Measurements from ENCODE around the gene FAR1. TPM values are rescaled to one million over a fixed set of nuclear protein-coding genes. Genes with fewer than 3 reads are reported as not detected.
"Not testable (repeated sequence)": the region's sequence is repeated elsewhere in the genome, so short reads cannot be mapped to it uniquely, and the experiment has no call there.

FAR1 gene
- total and polyA plus RNA-seq, 12 donors = 13.7 to 51.0 (median 37.9) TPM

DNA sequence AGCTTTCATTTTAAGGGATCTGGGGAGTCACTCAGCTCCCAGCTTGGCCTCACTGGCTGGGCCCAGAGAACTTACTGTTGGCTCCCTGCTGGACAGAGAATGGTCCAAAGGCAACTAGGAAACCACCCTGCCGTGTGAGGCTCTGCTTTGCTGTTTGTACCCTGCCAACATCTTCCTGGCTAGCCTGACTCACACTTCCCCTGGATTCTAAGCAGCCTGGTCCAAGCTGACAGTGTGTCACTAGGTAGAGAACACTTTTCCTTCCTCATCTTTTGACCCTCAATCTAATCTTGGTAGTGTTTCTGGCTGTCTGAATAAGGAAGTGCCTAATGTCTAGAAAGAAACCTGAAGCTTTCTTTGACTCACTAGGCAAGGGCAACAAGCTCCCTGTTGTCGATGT, 76.7 kb downstream of the FAR1 start:
- Histone ChIP-seq H3K27ac (no peak overlapping the region), H3K4me3 (no peak overlapping the region), H3K4me1 (replicated peaks in 1 of 2) (no peaks in the 10 kb centered on the region), H3K36me3 (replicated peaks in 1 of 2) (no peaks in the 10 kb centered on the region), H3K27me3 (no peaks in the 10 kb centered on the region), H3K9me3 (replicated peaks in 1 of 3) (no peaks in the 10 kb centered on the region)
- 55 to 67% (median 63%) methylated on average over 2 of the region's 2 CpGs for WGBS, 4 donors
- peak in 1 of 7 donors; percentile 4 for DNase-seq
- intact Hi-C loops (cut with DNase I) = no loop called here
- no peak for TF ChIP-seq POLR2A (IDR thresholded peaks at IDR 0.05)
- TF ChIP-seq, protein P1, sequence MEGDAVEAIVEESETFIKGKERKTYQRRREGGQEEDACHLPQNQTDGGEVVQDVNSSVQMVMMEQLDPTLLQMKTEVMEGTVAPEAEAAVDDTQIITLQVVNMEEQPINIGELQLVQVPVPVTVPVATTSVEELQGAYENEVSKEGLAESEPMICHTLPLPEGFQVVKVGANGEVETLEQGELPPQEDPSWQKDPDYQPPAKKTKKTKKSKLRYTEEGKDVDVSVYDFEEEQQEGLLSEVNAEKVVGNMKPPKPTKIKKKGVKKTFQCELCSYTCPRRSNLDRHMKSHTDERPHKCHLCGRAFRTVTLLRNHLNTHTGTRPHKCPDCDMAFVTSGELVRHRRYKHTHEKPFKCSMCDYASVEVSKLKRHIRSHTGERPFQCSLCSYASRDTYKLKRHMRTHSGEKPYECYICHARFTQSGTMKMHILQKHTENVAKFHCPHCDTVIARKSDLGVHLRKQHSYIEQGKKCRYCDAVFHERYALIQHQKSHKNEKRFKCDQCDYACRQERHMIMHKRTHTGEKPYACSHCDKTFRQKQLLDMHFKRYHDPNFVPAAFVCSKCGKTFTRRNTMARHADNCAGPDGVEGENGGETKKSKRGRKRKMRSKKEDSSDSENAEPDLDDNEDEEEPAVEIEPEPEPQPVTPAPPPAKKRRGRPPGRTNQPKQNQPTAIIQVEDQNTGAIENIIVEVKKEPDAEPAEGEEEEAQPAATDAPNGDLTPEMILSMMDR (IDR thresholded peaks at IDR 0.05) = no peak

- intact Hi-C loops (cut with DNase I); H3K9me3 ChIP-seq (replicated peaks in 1 of 3); H3K27me3 ChIP-seq; H3K36me3 ChIP-seq (replicated peaks in 1 of 2); H3K4me3 ChIP-seq; H3K27ac ChIP-seq; DNase-seq; H3K4me1 ChIP-seq (replicated peaks in 1 of 2): not testable (repeated sequence)
- 70 to 83% (median 79%) methylated on average over 5 of the region's 5 CpGs for whole genome bisulfite sequencing, 4 donors
Measured at GRCh38 chr11:13753316-13753715, 84.8 kb downstream of the FAR1 start.

GRCh38 chr11:13759050-13759449, 90.6 kb downstream of the FAR1 start:
- Histone ChIP-seq H3K9me3 (replicated peaks in 1 of 3) (no peaks in the 10 kb centered on the region), H3K36me3 (replicated peaks in 1 of 2) (no peaks in the 10 kb centered on the region), H3K4me1 (replicated peaks in 1 of 2) (no peaks in the 10 kb centered on the region), H3K27ac (no peak overlapping the region), H3K27me3 (no peaks in the 10 kb centered on the region), H3K4me3 (no peak overlapping the region)
- WGBS, 4 donors = 87 to 97% (median 88%) methylated on average over 9 of the region's 9 CpGs
- DNase-seq = no peak
- TF ChIP-seq, protein P1 (IDR thresholded peaks at IDR 0.05) = no peak
- no peak for TF ChIP-seq POLR2A (IDR thresholded peaks at IDR 0.05)
- intact Hi-C loops (cut with DNase I) = no loop called here

DNA sequence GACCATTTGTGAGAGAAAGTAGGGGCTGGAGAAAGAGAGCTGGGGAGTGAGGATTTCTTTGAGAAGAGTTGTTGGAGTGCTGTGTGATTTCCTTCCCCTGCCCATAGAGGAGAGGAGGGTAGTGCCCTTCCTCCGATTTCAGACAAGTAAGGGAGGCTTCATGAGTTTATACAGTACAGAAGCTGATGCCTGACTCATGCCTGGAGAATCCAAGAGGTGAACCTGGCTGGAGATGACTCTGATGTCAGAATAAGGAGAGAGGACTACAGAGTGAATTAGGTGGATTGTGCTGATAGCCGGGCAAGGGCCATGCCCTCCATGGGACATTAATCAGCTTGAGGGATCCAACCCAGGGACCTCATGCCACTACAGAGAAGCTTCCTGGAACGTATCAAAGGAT, 91.6 kb downstream of the FAR1 start:
- DNase-seq = no peak
- WGBS, 4 donors = 45 to 87% (median 68%) methylated on average over 3 of the region's 3 CpGs

GRCh38 chr11:13761250-13761649, 92.8 kb downstream of the FAR1 start:
- Histone ChIP-seq H3K36me3 (replicated peaks in 1 of 2) (no peaks in the 10 kb centered on the region), H3K4me3 (no peak overlapping the region), H3K27ac (no peak overlapping the region), H3K27me3 (no peaks in the 10 kb centered on the region), H3K9me3 (replicated peaks in 1 of 3) (no peaks in the 10 kb centered on the region), H3K4me1 (replicated peaks in 1 of 2) (no peaks in the 10 kb centered on the region)
- intact Hi-C loops (cut with DNase I) = no loop called here
- WGBS, 4 donors = 66 to 77% (median 75%) methylated on average over 2 of the region's 2 CpGs
- no peak for TF ChIP-seq POLR2A (IDR thresholded peaks at IDR 0.05)
- TF ChIP-seq, protein P1 (IDR thresholded peaks at IDR 0.05) = no peak
- DNase-seq = no peak

More for the DNA sequence above, 91.6 kb downstream of the FAR1 start:
- H3K4me3 ChIP-seq = no peak overlapping the region
- H3K9me3 ChIP-seq (replicated peaks in 1 of 3) = no peaks in the 10 kb centered on the region
- H3K27ac ChIP-seq = no peak overlapping the region
- no peak for TF ChIP-seq POLR2A (IDR thresholded peaks at IDR 0.05)
- TF ChIP-seq, protein P1 (IDR thresholded peaks at IDR 0.05) = no peak
- H3K36me3 ChIP-seq (replicated peaks in 1 of 2) = no peaks in the 10 kb centered on the region
- no peaks in the 10 kb centered on the region for H3K27me3 ChIP-seq
- intact Hi-C loops (cut with DNase I) = no loop called here
- H3K4me1 ChIP-seq (replicated peaks in 1 of 2) = no peaks in the 10 kb centered on the region

All from adrenal gland (tissue), 12 donors.